GM06990 (cell line): ENCODE data around the gene KRTAP10-10.
"Not testable (repeated sequence)": the region's sequence is repeated elsewhere in the genome, so short reads cannot be mapped to it uniquely, and the experiment has no call there.

ENCODE experiments used
- DNase-seq: peaks from one replicate; pipeline ENCODE4 v3.0.0-alpha.2; 2011; ENCODE audit not compliant: insufficient read length; ENCODE audit errors: extremely low read depth
- H3K27me3 ChIP-seq: replicated peaks from 2 replicates; pipeline ENCODE4 v1.6.0; 2011; ENCODE audit warnings: low read length; ENCODE audit not compliant: control insufficient read depth, insufficient read depth
- H3K36me3 ChIP-seq: 2 replicates; pipeline ENCODE4 v1.5.1; 2011; ENCODE audit warnings: low read length; ENCODE audit not compliant: control insufficient read depth, insufficient read depth
- H3K4me3 ChIP-seq: replicated peaks from 2 replicates; pipeline ENCODE4 v1.5.1; 2011; ENCODE audit warnings: low read depth, mild to moderate bottlenecking, control low read depth, low read length
- CTCF ChIP-seq: IDR thresholded peaks from 2 replicates; pipeline ENCODE4 v1.5.1; 2011; ENCODE audit warnings: low read length, control low read depth, mild to moderate bottlenecking, inconsistent platforms; ENCODE audit not compliant: insufficient read depth, poor library complexity, severe bottlenecking

The KRTAP10-10 gene

GRCh38 chr21:44598061-44598460, 39.1 kb upstream of the KRTAP10-10 start:
- Histone ChIP-seq H3K27me3 (no peaks in the 10 kb centered on the region), H3K4me3 (no peak overlapping the region), H3K36me3 (no peaks in the 10 kb centered on the region)
- no peak for DNase-seq
- TF ChIP-seq CTCF: no peak

DNA sequence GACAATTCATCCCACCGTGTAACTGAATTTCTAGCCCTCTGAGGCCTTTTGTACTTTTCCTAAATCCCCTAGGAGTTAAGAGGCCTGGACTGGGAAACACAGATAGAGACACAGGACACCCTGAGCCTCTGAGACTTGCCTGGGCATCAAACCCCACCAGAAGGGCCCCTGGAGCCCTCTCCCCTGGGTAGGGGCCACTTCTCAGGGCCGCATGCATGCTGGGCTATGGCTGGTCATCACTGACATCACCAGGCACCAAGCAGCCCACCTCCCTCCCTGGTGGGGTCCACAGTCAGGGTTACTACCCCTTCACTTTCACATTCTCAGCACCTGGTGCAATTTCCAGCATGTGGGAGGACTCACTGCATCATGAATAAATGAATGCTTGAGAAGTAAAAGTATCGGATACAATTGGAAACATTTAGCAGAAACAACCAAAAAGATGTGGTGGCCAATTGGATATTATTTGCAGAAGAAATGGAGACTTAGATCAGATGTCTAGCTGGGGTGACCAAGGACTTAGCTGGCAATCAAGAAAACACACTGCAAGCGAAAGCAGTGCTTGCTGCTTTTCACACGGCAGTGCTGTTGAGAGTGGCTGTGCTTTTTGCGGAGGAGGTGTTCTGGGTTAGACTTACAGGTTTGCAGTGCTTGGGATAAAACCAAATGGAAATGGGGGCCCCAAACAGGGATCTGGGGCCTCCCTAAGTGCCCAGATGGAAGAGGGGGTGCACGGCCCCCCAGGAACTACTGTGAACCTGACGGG, 37.7 kb upstream of the KRTAP10-10 start:
- no peak for TF ChIP-seq CTCF
- H3K27me3 ChIP-seq: no peaks in the 10 kb centered on the region
- no peaks in the 10 kb centered on the region for H3K36me3 ChIP-seq
- H3K4me3 ChIP-seq: no peak overlapping the region
- DNase-seq: no peak

- DNase-seq, H3K36me3 ChIP-seq, H3K4me3 ChIP-seq, H3K27me3 ChIP-seq: not testable (repeated sequence)
Measured at GRCh38 chr21:44600118-44600978, 36.8 kb upstream of the KRTAP10-10 start, which contains the start of gene KRTAP10-7. Gene KRTAP10-7 (plus strand): TSS chr21:44600597. CDS start chr21:44600622, 25 bp downstream.

DNA sequence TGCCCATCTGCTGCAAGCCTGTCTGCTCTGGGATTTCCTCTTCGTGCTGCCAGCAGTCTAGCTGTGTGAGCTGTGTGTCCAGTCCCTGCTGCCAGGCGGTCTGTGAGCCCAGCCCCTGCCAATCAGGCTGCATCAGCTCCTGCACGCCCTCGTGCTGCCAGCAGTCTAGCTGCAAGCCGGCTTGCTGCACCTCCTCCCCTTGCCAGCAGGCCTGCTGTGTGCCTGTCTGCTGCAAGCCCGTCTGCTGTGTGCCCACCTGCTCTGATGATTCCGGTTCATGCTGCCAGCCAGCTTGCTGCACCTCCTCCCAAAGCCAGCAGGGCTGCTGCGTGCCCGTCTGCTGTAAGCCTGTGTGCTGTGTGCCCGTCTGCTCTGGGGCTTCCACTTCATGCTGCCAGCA, 36.1 kb upstream of the KRTAP10-10 start:
- DNase-seq, H3K4me3 ChIP-seq, H3K27me3 ChIP-seq, H3K36me3 ChIP-seq: not testable (repeated sequence)

- no peak for TF ChIP-seq CTCF
- Histone ChIP-seq H3K27me3 (no peaks in the 10 kb centered on the region), H3K36me3 (no peaks in the 10 kb centered on the region), H3K4me3 (no peak overlapping the region)
- DNase-seq: no peak
Measured at GRCh38 chr21:44601596-44602462, 35.3 kb upstream of the KRTAP10-10 start.

DNA sequence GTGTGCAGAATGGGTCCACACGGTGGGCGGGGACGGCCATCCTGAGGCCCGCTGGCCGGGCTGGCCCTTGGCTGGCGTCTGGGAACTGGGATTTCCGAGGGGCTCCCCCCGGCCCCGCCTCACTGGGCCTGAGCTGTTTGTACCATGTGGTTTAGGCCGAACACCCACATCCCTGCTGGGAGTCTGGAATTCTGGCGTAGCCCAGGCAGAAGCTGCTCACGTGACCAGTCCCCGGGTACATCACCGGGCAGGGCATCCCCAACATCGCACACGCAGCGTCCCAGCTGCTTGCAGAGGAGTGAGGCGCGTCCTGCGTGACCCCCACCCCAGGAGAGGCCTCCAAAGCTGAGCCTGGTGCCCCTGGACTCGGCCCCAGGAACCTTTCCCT, 34.7 kb upstream of the KRTAP10-10 start:
- no peaks in the 10 kb centered on the region for H3K36me3 ChIP-seq
- TF ChIP-seq CTCF: no peak
- H3K4me3 ChIP-seq: no peak overlapping the region
- DNase-seq: no peak
- H3K27me3 ChIP-seq: no peaks in the 10 kb centered on the region
